SKM-1 (cell line): ENCODE results near the gene BARD1.

ENCODE experiments used
- DNase-seq: peaks from one replicate; lab custom pipeline; 2025; ENCODE audit not compliant: unreplicated experiment; lab: John Stamatoyannopoulos, UW

The BARD1 gene

GRCh38 chr2:214676421-214677089 lies 132.9 kb downstream of the BARD1 start:
- DNase-seq: no peak
